Karpas-422 (cell line): ENCODE measurements around the gene NAV2. TPM values are rescaled to one million over a fixed set of nuclear protein-coding genes. Genes with fewer than 3 reads are reported as not detected.
"Not testable (repeated sequence)": the region's sequence is repeated elsewhere in the genome, so short reads cannot be mapped to it uniquely, and the experiment has no call there.

Source experiments
- DNase-seq: peaks from one replicate; pipeline ENCODE4 v3.0.0-alpha.2; 2015
- H2AFZ ChIP-seq: fragments of 200-600 bp; sonication (generic); 2 replicates; pipeline ENCODE4 v1.6.1; 2014; ENCODE audit warnings: antibody characterized with exemption, low read length, mixed read lengths
- H3K27ac ChIP-seq: fragments of 200-600 bp; sonication (generic); 2 replicates; pipeline ENCODE4 v1.5.1; 2014; ENCODE audit warnings: mild to moderate bottlenecking, low read length, moderate library complexity
- H3K27me3 ChIP-seq: fragments of 200-600 bp; sonication (generic); 2 replicates; pipeline ENCODE4 v1.6.1; 2014; ENCODE audit warnings: low read length, mixed read lengths
- H3K36me3 ChIP-seq: fragments of 200-600 bp; sonication (generic); 2 replicates; pipeline ENCODE4 v1.6.1; 2014; ENCODE audit warnings: low read length, mixed read lengths; ENCODE audit not compliant: insufficient read depth
- H3K4me1 ChIP-seq: fragments of 200-600 bp; sonication (generic); 2 replicates; pipeline ENCODE4 v1.6.1; 2014; ENCODE audit warnings: mild to moderate bottlenecking, low read length, mixed read lengths
- H3K4me2 ChIP-seq: fragments of 200-600 bp; sonication (generic); 2 replicates; pipeline ENCODE4 v1.6.1; 2014; ENCODE audit warnings: low read length, low read depth, mild to moderate bottlenecking; ENCODE audit not compliant: poor library complexity, severe bottlenecking
- H3K4me3 ChIP-seq: fragments of 200-600 bp; sonication (generic); 2 replicates; pipeline ENCODE4 v1.5.1; 2014; ENCODE audit warnings: mild to moderate bottlenecking, antibody characterized with exemption, low read length, mixed read lengths
- H3K79me2 ChIP-seq: fragments of 200-600 bp; sonication (generic); 2 replicates; pipeline ENCODE4 v1.6.1; 2014; ENCODE audit warnings: mild to moderate bottlenecking, low read length, mixed read lengths
- H3K9ac ChIP-seq: fragments of 200-600 bp; sonication (generic); 2 replicates; pipeline ENCODE4 v1.6.0; 2014; ENCODE audit warnings: low read length
- H3K9me2 ChIP-seq: fragments of 200-600 bp; sonication (generic), shearing (Covaris generic); replicated peaks from 2 replicates; pipeline ENCODE4 v1.6.0; 2014; ENCODE audit warnings: mild to moderate bottlenecking, low read length, moderate library complexity; ENCODE audit not compliant: insufficient read depth
- H3K9me3 ChIP-seq: fragments of 300-700, 200-600 bp; sonication (generic); 2 replicates; pipeline ENCODE4 v1.6.1; 2014; ENCODE audit warnings: low read length, mixed read lengths
- H4K20me1 ChIP-seq: fragments of 200-600 bp; sonication (generic); 2 replicates; pipeline ENCODE4 v1.6.1; 2014; ENCODE audit warnings: mild to moderate bottlenecking, antibody characterized with exemption, low read length, low read depth; ENCODE audit not compliant: insufficient read depth
- total RNA-seq: library from RNA; depleted of rRNA; stranded (reverse); fragments of >200 nt; shearing (Covaris generic); gene quantifications from 2 replicates; pipeline ENCODE4 v1.2.3, GENCODE V29; 2014; ENCODE audit warnings: low replicate concordance

NAV2 gene
- total RNA-seq, 1 experiment from 2014 or later, result not detected

GRCh38 chr11:19957294-19957943, 244.8 kb downstream of the NAV2 start:
- no peaks in the 10 kb centered on the region for H3K36me3 ChIP-seq
- no peaks in the 10 kb centered on the region for H3K27me3 ChIP-seq
- no peak overlapping the region for H3K4me3 ChIP-seq
- no peaks in the 10 kb centered on the region for H4K20me1 ChIP-seq
- H3K9ac ChIP-seq, result no peak overlapping the region
- no peak for DNase-seq
- no peaks in the 10 kb centered on the region for H3K9me3 ChIP-seq
- no peaks in the 10 kb centered on the region for H3K9me2 ChIP-seq
- H3K4me2 ChIP-seq, result no peak overlapping the region
- H2AFZ ChIP-seq, result no peak overlapping the region
- H3K27ac ChIP-seq, result no peak overlapping the region
- H3K79me2 ChIP-seq, result no peaks in the 10 kb centered on the region
- no peaks in the 10 kb centered on the region for H3K4me1 ChIP-seq

GRCh38 chr11:19958204-19958603, 245.6 kb downstream of the NAV2 start:
- H2AFZ ChIP-seq, result no peak overlapping the region

GRCh38 chr11:19959210-19959609, 246.6 kb downstream of the NAV2 start:
- H3K27me3 ChIP-seq, result no peaks in the 10 kb centered on the region
- H3K4me1 ChIP-seq, result no peaks in the 10 kb centered on the region
- H3K79me2 ChIP-seq, result no peaks in the 10 kb centered on the region
- no peak for DNase-seq
- H3K9ac ChIP-seq, result no peak overlapping the region
- no peaks in the 10 kb centered on the region for H4K20me1 ChIP-seq
- no peaks in the 10 kb centered on the region for H3K36me3 ChIP-seq
- no peak overlapping the region for H2AFZ ChIP-seq
- H3K9me3 ChIP-seq, result no peaks in the 10 kb centered on the region
- H3K4me3 ChIP-seq, result no peak overlapping the region
- H3K4me2 ChIP-seq, result no peak overlapping the region
- H3K9me2 ChIP-seq, result no peaks in the 10 kb centered on the region
- H3K27ac ChIP-seq, result no peak overlapping the region

More at GRCh38 chr11:19958204-19958603, 245.6 kb downstream of the NAV2 start:
- Histone ChIP-seq H4K20me1 (no peaks in the 10 kb centered on the region), H3K9me3 (no peaks in the 10 kb centered on the region), H3K27me3 (no peaks in the 10 kb centered on the region), H3K9ac (no peak overlapping the region), H3K4me2 (no peak overlapping the region), H3K27ac (no peak overlapping the region), H3K9me2 (no peaks in the 10 kb centered on the region), H3K4me1 (no peaks in the 10 kb centered on the region), H3K4me3 (no peak overlapping the region), H3K36me3 (no peaks in the 10 kb centered on the region), H3K79me2 (no peaks in the 10 kb centered on the region)
- no peak for DNase-seq

DNA sequence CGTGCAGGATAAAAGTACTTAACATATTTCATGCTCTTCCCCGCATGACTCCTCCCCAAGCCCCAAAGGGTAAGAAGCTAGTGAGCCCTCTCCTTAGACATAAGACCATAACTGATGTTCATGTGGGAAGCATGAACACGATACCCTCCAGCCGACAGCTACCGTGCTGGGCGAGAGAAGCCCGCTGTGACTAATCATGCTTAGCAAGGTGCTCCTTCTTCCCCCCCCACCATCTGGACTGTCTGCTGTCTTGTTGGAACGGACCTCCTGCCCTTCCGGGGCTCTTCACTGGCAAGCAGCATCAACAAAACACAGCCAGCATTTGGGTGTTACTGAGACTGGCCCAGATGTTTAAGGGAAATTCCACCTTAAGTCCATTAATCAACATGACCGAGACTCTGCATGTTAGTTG, 247.0 kb downstream of the NAV2 start:
- Histone ChIP-seq H3K9me2 (no peaks in the 10 kb centered on the region), H3K79me2 (no peaks in the 10 kb centered on the region), H3K4me1 (no peaks in the 10 kb centered on the region), H3K9ac (no peak overlapping the region), H3K27me3 (no peaks in the 10 kb centered on the region), H4K20me1 (no peaks in the 10 kb centered on the region), H3K4me3 (no peak overlapping the region), H3K9me3 (no peaks in the 10 kb centered on the region), H3K36me3 (no peaks in the 10 kb centered on the region), H2AFZ (no peak overlapping the region), H3K4me2 (no peak overlapping the region), H3K27ac (no peak overlapping the region)
- no peak for DNase-seq

- not testable (repeated sequence) for H2AFZ ChIP-seq, H3K36me3 ChIP-seq, H3K9me3 ChIP-seq, H3K4me1 ChIP-seq, H4K20me1 ChIP-seq, H3K27ac ChIP-seq, H3K27me3 ChIP-seq, H3K79me2 ChIP-seq, DNase-seq, H3K4me2 ChIP-seq, H3K4me3 ChIP-seq, H3K9me2 ChIP-seq, H3K9ac ChIP-seq
These were observed 247.8 kb downstream of the NAV2 start for GRCh38 chr11:19960410-19960809.

GRCh38 chr11:19961225-19961624, 248.6 kb downstream of the NAV2 start:
- Histone ChIP-seq H3K36me3 (no peaks in the 10 kb centered on the region), H3K9ac (no peak overlapping the region), H4K20me1 (no peaks in the 10 kb centered on the region), H3K27ac (no peak overlapping the region), H3K79me2 (no peaks in the 10 kb centered on the region), H3K4me3 (no peak overlapping the region), H3K9me3 (no peaks in the 10 kb centered on the region), H3K4me2 (no peak overlapping the region), H3K4me1 (no peaks in the 10 kb centered on the region), H3K27me3 (0 out of 2 replicates have a peak, but pooled peaks cover 2% of the 10 kb centered on the region), H2AFZ (no peak overlapping the region), H3K9me2 (no peaks in the 10 kb centered on the region)
- no peak for DNase-seq

- H3K9ac ChIP-seq, result no peak overlapping the region
- DNase-seq, result no peak
- H3K9me3 ChIP-seq, result no peaks in the 10 kb centered on the region
- no peaks in the 10 kb centered on the region for H4K20me1 ChIP-seq
- no peak overlapping the region for H2AFZ ChIP-seq
- no peak overlapping the region for H3K27ac ChIP-seq
- H3K9me2 ChIP-seq, result no peaks in the 10 kb centered on the region
- H3K4me2 ChIP-seq, result no peak overlapping the region
- no peak overlapping the region for H3K4me3 ChIP-seq
- H3K36me3 ChIP-seq, result no peaks in the 10 kb centered on the region
- H3K4me1 ChIP-seq, result no peaks in the 10 kb centered on the region
- 0 out of 2 replicates have a peak, but pooled peaks cover 2% of the 10 kb centered on the region for H3K27me3 ChIP-seq
- no peaks in the 10 kb centered on the region for H3K79me2 ChIP-seq
These were observed 249.6 kb downstream of the NAV2 start for GRCh38 chr11:19962053-19962800.

GRCh38 chr11:19962801-19963175, 250.2 kb downstream of the NAV2 start:
- no peaks in the 10 kb centered on the region for H4K20me1 ChIP-seq
- DNase-seq, result no peak

More at GRCh38 chr11:19962801-19963175, 250.2 kb downstream of the NAV2 start:
- Histone ChIP-seq H3K4me2 (no peak overlapping the region), H3K36me3 (no peaks in the 10 kb centered on the region), H3K9ac (no peak overlapping the region), H3K27ac (no peak overlapping the region), H2AFZ (no peak overlapping the region), H3K4me3 (no peak overlapping the region), H3K79me2 (no peaks in the 10 kb centered on the region), H3K9me2 (no peaks in the 10 kb centered on the region), H3K27me3 (0 out of 2 replicates have a peak, but pooled peaks cover 2% of the 10 kb centered on the region), H3K4me1 (no peaks in the 10 kb centered on the region), H3K9me3 (no peaks in the 10 kb centered on the region)
